Naive thymus-derived CD4-positive, alpha-beta T cell (primary cell): ENCODE data around the gene CSRP1. TPM values are rescaled to one million over a fixed set of nuclear protein-coding genes. Genes with fewer than 3 reads are reported as not detected.
"Not testable (repeated sequence)": the region's sequence is repeated elsewhere in the genome, so short reads cannot be mapped to it uniquely, and the experiment has no call there.

Experiments used
- ATAC-seq: fragments of 150-1000 bp; cut with Tn5 transposase; 2 replicates; pipeline ENCODE4 v1.10.0; 2021; ENCODE audit warnings: mild to moderate bottlenecking, moderate library complexity
- CTCF ChIA-PET: fragments of 350-600 bp; sonication (Branson Sonifier 250); formaldehyde crosslinking; loops from one replicate; lab custom pipeline; 2021; ENCODE audit warnings: antibody characterized with exemption; lab: Charles Lee
- POLR2A ChIA-PET: fragments of 350-600 bp; sonication (Branson Sonifier 250); formaldehyde crosslinking; loops from one replicate; lab custom pipeline; 2021; ENCODE audit warnings: antibody characterized with exemption, inconsistent platforms; lab: Charles Lee
- DNase-seq, 9 donors: peaks; one replicate each; pipeline versions ENCODE4 v3.0.0 to v3.0.0-alpha.2; 2020 to 2022; ENCODE audit warnings: mixed read lengths in 1 of 9
- H3K27ac ChIP-seq: one replicate; pipeline ENCODE4 v1.7.0; 2013; ENCODE audit warnings: mild to moderate bottlenecking, low read depth, low read length, moderate library complexity
- H3K27me3 ChIP-seq, 2 donors: one replicate each; pipeline ENCODE4 v1.7.0; 2013; ENCODE audit warnings: low read length in 2 of 2, mild to moderate bottlenecking in 2 of 2, moderate library complexity in 2 of 2; ENCODE audit not compliant: control insufficient read depth in 2 of 2, insufficient read depth in 2 of 2
- H3K36me3 ChIP-seq, 3 experiments: 1 replicate in 2 of 3; 2 replicates in 1 of 3; pipeline ENCODE4 v1.7.0; 2013; ENCODE audit warnings: low read length in 3 of 3, mild to moderate bottlenecking in 3 of 3, moderate library complexity in 1 of 3; ENCODE audit not compliant: insufficient read depth in 3 of 3, control insufficient read depth in 2 of 3
- H3K4me1 ChIP-seq, 2 donors: one replicate each; pipeline ENCODE4 v1.7.0; 2013; ENCODE audit warnings: low read length in 2 of 2, mild to moderate bottlenecking in 2 of 2, moderate library complexity in 1 of 2; ENCODE audit not compliant: control insufficient read depth in 2 of 2, insufficient read depth in 2 of 2
- H3K4me3 ChIP-seq: 2 replicates; pipeline ENCODE4 v1.7.0; 2013; ENCODE audit warnings: mild to moderate bottlenecking, low read length
- H3K9me3 ChIP-seq, 3 experiments: 1 replicate in 2 of 3; 2 replicates in 1 of 3; pipeline ENCODE4 v1.7.0; 2013; ENCODE audit warnings: low read length in 3 of 3; ENCODE audit not compliant: control insufficient read depth in 2 of 3
- H3K27ac Mint-ChIP-seq, 9 donors: one replicate each; pipeline ENCODE4 v1.8.0; 2020 to 2022; ENCODE audit warnings: mixed read lengths in 9 of 9, mild to moderate bottlenecking in 8 of 9, moderate library complexity in 5 of 9, inconsistent platforms in 2 of 9
- H3K27me3 Mint-ChIP-seq, 5 donors: one replicate each; pipeline ENCODE4 v1.8.0; 2021 to 2022; ENCODE audit warnings: mixed read lengths in 5 of 5, mild to moderate bottlenecking in 1 of 5
- H3K36me3 Mint-ChIP-seq, 5 donors: one replicate each; pipeline ENCODE4 v1.8.0; 2020 to 2022; ENCODE audit warnings: mixed read lengths in 5 of 5, mild to moderate bottlenecking in 3 of 5, inconsistent platforms in 1 of 5
- H3K4me1 Mint-ChIP-seq, 7 donors: one replicate each; pipeline ENCODE4 v1.8.0; 2020 to 2022; ENCODE audit warnings: mixed read lengths in 7 of 7, mild to moderate bottlenecking in 3 of 7, inconsistent platforms in 1 of 7
- H3K4me3 Mint-ChIP-seq, 10 donors: one replicate each; pipeline ENCODE4 v1.8.0; 2020 to 2022; ENCODE audit warnings: mild to moderate bottlenecking in 10 of 10, mixed read lengths in 10 of 10, moderate library complexity in 6 of 10, inconsistent platforms in 2 of 10
- H3K9me3 Mint-ChIP-seq, 11 donors: one replicate each; pipeline ENCODE4 v1.8.0; 2020 to 2022; ENCODE audit warnings: mixed read lengths in 11 of 11, mild to moderate bottlenecking in 4 of 11, inconsistent platforms in 1 of 11, moderate library complexity in 1 of 11
- intact Hi-C, 2 donors: fragments of 100-400 bp; cut with micrococcal nuclease; formaldehyde crosslinking; loops; one replicate each; pipeline ENCODE4 v1.15.1; 2023
- polyA plus RNA-seq, 2 donors: library from polyadenylated mRNA; unstranded; fragments of 300-500 nt; fragmentation: Illumina TruSeq; gene quantifications; one replicate each; pipeline ENCODE4 v1.2.3, GENCODE V29; 2021
- total RNA-seq, 6 experiments: library from RNA in 5 of 6; stranded (reverse) in 5 of 6; gene quantifications; 1 replicate in 5 of 6; 2 replicates in 1 of 6; pipeline ENCODE4 v1.2.3 and lab custom pipeline; 2021 to 2026

CSRP1 gene
- total and polyA plus RNA-seq, 7 experiments from 2014 or later: 24.2 to 83.1 (median 43.6) TPM

GRCh38 chr1:201479201-201479730 lies 27.7 kb downstream of the CSRP1 start:
- peaks cover 15 to 19% of the 10 kb centered on the region in 2 donors for H3K4me1 ChIP-seq
- H3K36me3 ChIP-seq: peaks cover 0 to 5% (median 0%) of the 10 kb centered on the region in 3 experiments
- no peaks in the 10 kb centered on the region for H3K9me3 ChIP-seq
- peaks cover 8 to 27% (median 22%) of the 10 kb centered on the region in 7 donors for H3K4me1 Mint-ChIP-seq
- POLR2A ChIA-PET: interaction anchor here (1.3 kb wide), 1 partner anchor 28 kb away, joined by 3 read pairs; the partner anchor contains the start of gene CSRP1
- H3K4me3 Mint-ChIP-seq: no peak overlapping the region
- no peak overlapping the region for H3K4me3 ChIP-seq
- H3K27me3 ChIP-seq: peaks cover 0 to 14% of the 10 kb centered on the region in 2 donors
- H3K27ac ChIP-seq: no peak overlapping the region
- intact Hi-C loops: no loop called here
- no peak for ATAC-seq
- peaks cover 26 to 32% (median 30%) of the 10 kb centered on the region in 5 donors for H3K27me3 Mint-ChIP-seq
- no peak for DNase-seq
- no peak overlapping the region for H3K27ac Mint-ChIP-seq
- CTCF ChIA-PET: interaction anchor here (0.6 to 14.3 kb wide), 3 partner anchors 11 to 268 kb away, joined by 3 to 215 read pairs (median 4); no protein-coding TSS in a partner anchor
- H3K36me3 Mint-ChIP-seq: peaks cover 0 to 3% (median 0%) of the 10 kb centered on the region in 5 donors
- peaks cover 0 to 1% (median 0%) of the 10 kb centered on the region in 11 donors for H3K9me3 Mint-ChIP-seq

GRCh38 chr1:201478666-201479065 lies 28.3 kb downstream of the CSRP1 start:
- CTCF ChIA-PET: interaction anchor here (1.4 to 14.3 kb wide), 2 partner anchors 11 to 33 kb away, joined by 4 to 215 read pairs; no protein-coding TSS in a partner anchor
- peaks cover 8 to 27% (median 22%) of the 10 kb centered on the region in 7 donors for H3K4me1 Mint-ChIP-seq
- H3K4me3 Mint-ChIP-seq, POLR2A ChIA-PET, H3K9me3 ChIP-seq, H3K36me3 ChIP-seq, DNase-seq, ATAC-seq, H3K4me3 ChIP-seq, intact Hi-C loops, H3K27ac ChIP-seq, H3K36me3 Mint-ChIP-seq, H3K27ac Mint-ChIP-seq, H3K9me3 Mint-ChIP-seq: not testable (repeated sequence)
- H3K27me3 ChIP-seq: peaks cover 0 to 14% of the 10 kb centered on the region in 2 donors
- H3K27me3 Mint-ChIP-seq: peaks cover 26 to 37% (median 31%) of the 10 kb centered on the region in 5 donors
- peaks cover 15 to 19% of the 10 kb centered on the region in 2 donors for H3K4me1 ChIP-seq

- CTCF ChIA-PET: interaction anchor here (1.4 kb wide), 1 partner anchor 36 kb away, joined by 5 read pairs; no protein-coding TSS in a partner anchor
- intact Hi-C loops: no loop called here
Observed at GRCh38 chr1:201476670-201477344, 30.1 kb downstream of the CSRP1 start.

GRCh38 chr1:201475915-201476669 lies 30.8 kb downstream of the CSRP1 start:
- no peaks in the 10 kb centered on the region for H3K9me3 ChIP-seq
- ATAC-seq (no peak), DNase-seq (no peak)
- intact Hi-C loops: no loop called here
- peaks cover 41 to 54% (median 47%) of the 10 kb centered on the region in 5 donors for H3K27me3 Mint-ChIP-seq
- ChIA-PET CTCF (interaction anchor here (0.7 kb wide), 1 partner anchor 135 kb away, joined by 3 read pairs; no protein-coding TSS in a partner anchor), POLR2A (no interaction called here)
- no peak overlapping the region for H3K4me3 Mint-ChIP-seq
- no peak overlapping the region for H3K27ac Mint-ChIP-seq
- peaks cover 0 to 3% (median 0%) of the 10 kb centered on the region in 5 donors for H3K36me3 Mint-ChIP-seq
- H3K4me3 ChIP-seq: no peak overlapping the region
- H3K36me3 ChIP-seq: no peaks in the 10 kb centered on the region
- peaks cover 4 to 15% (median 12%) of the 10 kb centered on the region in 7 donors for H3K4me1 Mint-ChIP-seq
- H3K9me3 Mint-ChIP-seq: peaks cover 0 to 1% (median 0%) of the 10 kb centered on the region in 11 donors
- peaks cover 6% of the 10 kb centered on the region in 2 donors for H3K4me1 ChIP-seq
- H3K27ac ChIP-seq: no peak overlapping the region
- H3K27me3 ChIP-seq: peaks cover 0 to 5% of the 10 kb centered on the region in 2 donors

More at GRCh38 chr1:201476670-201477344, 30.1 kb downstream of the CSRP1 start:
- Mint-ChIP-seq H3K4me1 (peaks cover 8 to 21% (median 19%) of the 10 kb centered on the region in 7 donors), H3K4me3 (no peak overlapping the region), H3K9me3 (peaks cover 0 to 1% (median 0%) of the 10 kb centered on the region in 11 donors), H3K27ac (no peak overlapping the region), H3K27me3 (peaks cover 37 to 50% (median 44%) of the 10 kb centered on the region in 5 donors), H3K36me3 (peaks cover 0 to 3% (median 0%) of the 10 kb centered on the region in 5 donors)
- H3K4me1 ChIP-seq: peaks cover 13 to 14% of the 10 kb centered on the region in 2 donors
- no peak overlapping the region for H3K27ac ChIP-seq
- ATAC-seq (no peak), DNase-seq (no peak)
- no peak overlapping the region for H3K4me3 ChIP-seq
- POLR2A ChIA-PET: no interaction called here
- H3K36me3 ChIP-seq: no peaks in the 10 kb centered on the region
- no peaks in the 10 kb centered on the region for H3K9me3 ChIP-seq
- peaks cover 0 to 12% of the 10 kb centered on the region in 2 donors for H3K27me3 ChIP-seq

GRCh38 chr1:201475130-201475529 lies 31.8 kb downstream of the CSRP1 start:
- peaks cover 0 to 10% (median 7%) of the 10 kb centered on the region in 7 donors for H3K4me1 Mint-ChIP-seq
- Histone ChIP-seq H3K4me1 (no peaks in the 10 kb centered on the region), H3K9me3 (no peaks in the 10 kb centered on the region), H3K36me3 (no peaks in the 10 kb centered on the region), H3K4me3 (no peak overlapping the region), H3K27ac (no peak overlapping the region), H3K27me3 (peaks cover 0 to 3% of the 10 kb centered on the region in 2 donors)
- POLR2A ChIA-PET: no interaction called here
- CTCF ChIA-PET: no interaction called here
- peaks cover 0 to 1% (median 0%) of the 10 kb centered on the region in 11 donors for H3K9me3 Mint-ChIP-seq
- DNase-seq: no peak
- H3K36me3 Mint-ChIP-seq: peaks cover 0 to 3% (median 0%) of the 10 kb centered on the region in 5 donors
- no peak overlapping the region for H3K27ac Mint-ChIP-seq
- intact Hi-C loops: no loop called here
- H3K27me3 Mint-ChIP-seq: peaks cover 42 to 58% (median 50%) of the 10 kb centered on the region in 5 donors
- ATAC-seq: no peak
- no peak overlapping the region for H3K4me3 Mint-ChIP-seq

GRCh38 chr1:201473296-201473695 lies 33.6 kb downstream of the CSRP1 start:
- Histone ChIP-seq H3K9me3 (no peaks in the 10 kb centered on the region), H3K4me1 (no peaks in the 10 kb centered on the region), H3K4me3 (no peak overlapping the region), H3K27me3 (peaks cover 0 to 6% of the 10 kb centered on the region in 2 donors), H3K36me3 (no peaks in the 10 kb centered on the region), H3K27ac (no peak overlapping the region)
- CTCF ChIA-PET: no interaction called here
- Mint-ChIP-seq H3K4me1 (peaks cover 0 to 19% (median 8%) of the 10 kb centered on the region in 7 donors), H3K36me3 (peaks cover 0 to 5% (median 2%) of the 10 kb centered on the region in 5 donors), H3K4me3 (no peak overlapping the region), H3K27ac (no peak overlapping the region), H3K27me3 (peaks cover 45 to 62% (median 50%) of the 10 kb centered on the region in 5 donors), H3K9me3 (peaks cover 0 to 1% (median 0%) of the 10 kb centered on the region in 11 donors)
- intact Hi-C loops: no loop called here
- no peak for DNase-seq
- POLR2A ChIA-PET: no interaction called here
- no peak for ATAC-seq
